ENCODE measurements around the gene CCDC71L.
A peak's percentile ranks its signal among the peaks of the same experiment; 100 is the strongest.

The CCDC71L gene

DNA sequence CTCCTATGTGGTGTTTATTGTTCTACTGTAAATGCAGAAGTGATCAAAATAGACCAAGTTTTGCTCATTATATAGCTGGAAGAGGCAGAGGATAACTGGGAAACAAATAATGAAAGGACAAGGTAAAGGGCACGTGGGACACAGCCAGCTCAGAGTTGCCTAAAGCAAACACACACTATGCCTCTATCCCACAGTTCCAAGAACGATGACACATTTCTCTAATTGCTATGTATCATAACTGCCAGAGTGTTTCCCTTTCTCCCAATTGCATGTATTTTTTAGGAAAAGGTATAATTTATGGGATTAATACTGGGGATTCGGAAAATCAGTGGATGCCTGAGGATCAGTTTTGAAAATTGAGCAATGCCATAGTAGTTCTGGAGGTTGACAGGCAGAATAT, 49.0 kb downstream of the CCDC71L start:
- Histone ChIP-seq H3K4me3 (no peak overlapping the region), H3K36me3 (no peaks in the 10 kb centered on the region), H3K9me3 (no peaks in the 10 kb centered on the region), H3K27ac (no peak overlapping the region), H3K27me3 (no peaks in the 10 kb centered on the region), H3K4me1 (peaks cover 0 to 36% (median 2%) of the 10 kb centered on the region in 4 donors)
- intact Hi-C loops (cut with DNase I; ENCODE audit: low total_unique reads): no loop called here
- TF ChIP-seq CTCF (IDR thresholded peaks at IDR 0.05): no peak
- DNase-seq: no peak

GRCh38 chr7:106610996-106611886, 49.7 kb downstream of the CCDC71L start:
- intact Hi-C loops (cut with DNase I; ENCODE audit: low total_unique reads): no loop called here
- Histone ChIP-seq H3K27ac (no peak overlapping the region), H3K4me3 (no peak overlapping the region), H3K4me1 (peaks cover 0 to 33% (median 0%) of the 10 kb centered on the region in 4 donors), H3K36me3 (no peaks in the 10 kb centered on the region), H3K9me3 (no peaks in the 10 kb centered on the region), H3K27me3 (no peaks in the 10 kb centered on the region)
- DNase-seq: no peak
- TF ChIP-seq CTCF (IDR thresholded peaks at IDR 0.05): no peak

GRCh38 chr7:106609416-106609815, 51.5 kb downstream of the CCDC71L start:
- H3K36me3 ChIP-seq: no peaks in the 10 kb centered on the region
- no peak for TF ChIP-seq CTCF (IDR thresholded peaks at IDR 0.05)
- H3K4me1 ChIP-seq: peaks cover 0 to 17% (median 0%) of the 10 kb centered on the region in 4 donors
- H3K27me3 ChIP-seq: no peaks in the 10 kb centered on the region
- DNase-seq: no peak
- no peak overlapping the region for H3K4me3 ChIP-seq
- intact Hi-C loops (cut with DNase I; ENCODE audit: low total_unique reads): no loop called here
- H3K9me3 ChIP-seq: no peaks in the 10 kb centered on the region
- H3K27ac ChIP-seq: peak overlapping the region in 1 of 2 donors; percentile 6

DNA sequence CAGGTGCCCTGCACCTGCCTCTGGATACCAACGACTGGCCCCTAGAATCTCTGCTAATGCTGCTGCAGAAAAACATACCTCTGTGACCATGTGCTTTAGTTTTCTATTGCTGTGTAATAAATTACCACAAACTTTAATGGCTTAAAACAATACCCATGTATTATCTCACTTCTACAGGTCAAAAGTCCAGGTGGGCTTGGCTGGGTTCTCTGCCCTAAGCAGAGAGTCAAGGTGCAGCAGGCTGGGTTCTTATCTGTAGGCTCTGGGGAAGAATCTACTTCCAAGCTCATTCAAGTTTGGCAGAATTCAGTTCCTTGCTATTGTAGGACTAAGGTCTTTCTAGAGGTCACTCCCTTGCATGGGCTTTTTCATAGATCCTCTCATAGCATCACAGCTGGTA, 52.3 kb downstream of the CCDC71L start:
- no peaks in the 10 kb centered on the region for H3K27me3 ChIP-seq
- peaks cover 0 to 10% (median 0%) of the 10 kb centered on the region in 4 donors for H3K4me1 ChIP-seq
- no peak for DNase-seq
- no peak overlapping the region for H3K27ac ChIP-seq
- no peak overlapping the region for H3K4me3 ChIP-seq
- H3K36me3 ChIP-seq: no peaks in the 10 kb centered on the region
- intact Hi-C loops (cut with DNase I; ENCODE audit: low total_unique reads): no loop called here
- TF ChIP-seq CTCF (IDR thresholded peaks at IDR 0.05): no peak
- no peaks in the 10 kb centered on the region for H3K9me3 ChIP-seq
